IPS DF 4.7 (cell line): ENCODE data around the gene PARVB.
"Not testable (repeated sequence)": the region's sequence is repeated elsewhere in the genome, so short reads cannot be mapped to it uniquely, and the experiment has no call there.

Source experiments
- DNase-seq: peaks from one replicate; pipeline ENCODE4 v3.0.0-alpha.2; 2013; ENCODE audit warnings: low spot score; ENCODE audit errors: extremely low read depth

Gene PARVB

DNA sequence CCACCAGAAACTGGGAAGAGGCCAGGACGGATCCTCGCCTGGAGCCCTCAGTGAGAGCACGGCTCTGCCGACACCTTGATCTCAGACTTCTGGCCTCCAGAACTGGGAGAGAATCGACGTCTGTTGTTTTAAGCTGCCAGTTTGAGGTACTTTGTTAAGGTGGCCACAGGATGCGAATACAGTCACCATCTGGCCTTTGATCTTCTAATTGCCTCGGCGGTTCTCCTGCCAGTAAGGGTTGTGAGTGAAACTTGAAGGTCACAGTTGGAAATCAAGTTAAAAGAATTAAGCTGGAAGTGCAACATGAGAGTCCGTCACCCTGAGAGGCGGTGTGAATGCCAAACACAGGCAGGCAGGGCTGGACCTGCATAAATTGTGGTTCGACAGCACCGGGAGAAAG is 27.9 kb downstream of the PARVB start:
- no peak for DNase-seq

DNA sequence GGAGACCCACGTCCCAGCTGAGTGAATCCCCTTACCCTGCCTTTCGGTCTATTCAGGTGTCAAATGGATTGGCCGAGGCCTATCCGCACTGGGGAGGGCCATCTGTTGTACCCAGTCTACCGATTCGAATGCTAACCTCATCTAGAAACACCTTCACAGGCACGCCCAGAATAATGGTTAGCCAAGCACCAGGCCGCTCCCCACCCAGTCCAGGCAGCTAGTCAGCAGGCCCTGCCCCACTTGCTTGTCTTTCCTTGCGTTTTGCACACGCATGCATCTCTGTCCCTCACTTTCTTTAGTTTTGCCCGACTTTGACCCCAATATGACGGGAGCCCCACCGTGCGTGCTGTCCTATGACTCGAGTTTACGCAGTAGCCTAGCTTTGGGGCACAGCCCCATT is 31.7 kb downstream of the PARVB start:
- DNase-seq, result no peak

DNA sequence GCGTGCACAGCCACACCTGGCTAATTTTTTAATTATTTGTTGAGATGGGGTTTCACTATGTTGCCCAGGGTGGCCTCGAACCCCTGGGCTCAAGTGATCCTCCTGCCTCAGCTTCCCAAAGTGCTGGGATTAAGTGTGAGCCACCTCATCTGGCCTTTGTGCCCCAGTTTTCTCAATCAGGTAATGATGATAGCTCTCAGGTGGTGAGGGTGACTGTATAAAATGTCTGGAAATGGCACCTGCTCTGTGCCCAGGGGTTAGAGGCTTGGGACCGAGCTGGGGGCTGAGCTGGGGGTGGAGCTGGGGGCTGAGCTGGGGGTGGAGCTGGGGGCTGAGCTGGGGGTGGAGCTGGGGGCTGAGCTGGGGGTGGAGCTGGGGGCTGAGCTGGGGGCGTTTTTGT is 32.5 kb downstream of the PARVB start:
- DNase-seq, result not testable (repeated sequence)

DNA sequence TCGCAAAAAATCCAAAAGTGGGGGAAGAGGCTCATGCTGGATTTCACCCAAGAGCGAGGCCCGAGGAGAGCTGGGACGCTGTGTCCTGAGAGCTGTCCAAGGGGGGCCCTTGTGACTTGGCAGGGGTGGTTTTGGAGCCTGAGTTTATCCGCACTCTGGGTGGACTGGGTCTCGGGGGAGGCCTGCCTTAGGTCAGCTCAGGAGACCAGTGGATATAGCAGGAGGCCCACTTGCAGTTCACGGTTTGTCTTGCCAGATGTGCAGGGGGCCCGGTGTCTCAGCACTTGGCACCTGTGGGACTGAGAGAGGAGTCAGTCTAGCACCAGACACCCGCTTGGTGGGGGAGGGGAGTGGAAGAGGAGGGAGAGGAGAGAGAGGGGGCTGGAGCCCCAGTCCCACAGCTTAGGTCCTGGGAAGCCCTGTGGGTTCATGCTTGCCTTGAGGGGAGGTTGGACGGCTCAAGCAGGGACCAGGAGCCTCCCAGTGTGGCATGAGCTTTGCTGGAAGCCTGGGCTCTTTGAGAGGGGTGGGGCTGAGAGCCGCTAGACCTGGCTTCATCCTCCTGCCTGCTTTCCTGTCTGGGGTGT is 33.4 kb downstream of the PARVB start:
- no peak for DNase-seq

DNA sequence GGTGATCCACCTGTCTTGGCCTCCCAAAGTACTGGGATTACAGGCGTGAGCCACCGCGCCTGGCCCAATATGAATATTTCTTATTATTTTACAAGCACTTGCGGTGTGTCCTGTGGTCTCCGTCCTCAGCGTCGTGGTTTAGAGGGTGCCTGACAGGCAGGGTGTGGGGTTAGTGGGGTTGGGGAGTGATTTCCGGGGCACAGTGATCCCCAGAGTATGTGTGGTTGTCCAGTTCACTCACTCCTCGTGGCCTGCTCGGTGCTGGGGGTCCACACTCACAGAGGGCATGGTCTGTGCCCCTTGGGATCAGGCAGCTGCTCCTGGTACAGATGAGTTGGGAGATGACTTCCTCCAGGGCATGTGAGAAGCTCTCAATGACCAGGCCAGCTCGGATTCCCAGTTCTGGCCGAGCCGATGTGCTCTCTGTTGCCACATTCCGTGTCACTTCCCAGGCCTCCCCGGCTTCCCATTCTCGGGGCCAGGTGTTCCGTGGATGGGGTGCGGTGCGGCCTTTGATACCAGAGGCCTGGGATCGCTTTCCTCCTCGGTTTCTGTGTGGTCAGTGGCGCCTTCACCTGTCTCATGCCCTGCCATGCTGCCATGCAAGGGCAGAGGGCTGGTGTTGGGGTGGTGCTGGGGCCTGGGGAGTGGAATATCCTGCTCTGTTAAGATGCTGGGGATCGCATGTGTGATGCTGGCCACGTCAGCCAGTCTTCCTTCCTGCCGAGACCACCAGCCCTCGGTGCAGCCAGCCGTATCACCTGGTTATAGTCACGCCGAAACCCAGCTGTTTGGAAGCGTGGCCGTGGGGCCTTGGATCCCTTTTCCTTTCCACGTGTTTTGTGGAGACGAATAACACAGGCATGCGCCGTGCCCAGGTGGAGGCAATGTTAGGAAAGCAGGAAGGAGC is 39.6 kb downstream of the PARVB start:
- DNase-seq, result no peak

DNA sequence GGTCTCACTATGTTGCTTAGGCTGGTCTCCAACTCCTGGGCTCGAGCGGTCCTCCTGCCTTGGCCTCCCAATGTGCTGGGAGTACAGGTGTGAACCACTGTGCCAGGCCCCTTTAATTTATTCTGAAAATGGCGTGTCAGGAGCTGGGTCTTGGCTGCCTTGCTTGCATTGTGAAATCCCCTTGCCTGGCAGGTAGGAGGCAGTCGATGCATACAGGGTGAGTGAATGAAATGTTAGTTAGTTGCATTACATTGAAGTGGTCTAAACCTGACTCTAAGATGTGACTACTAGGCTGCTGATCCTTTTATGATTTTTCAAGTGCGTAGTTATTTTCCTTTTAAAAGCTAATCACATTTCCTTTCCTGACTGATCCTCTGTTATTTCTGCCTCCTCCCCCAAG is 42.9 kb downstream of the PARVB start:
- DNase-seq, result no peak

DNA sequence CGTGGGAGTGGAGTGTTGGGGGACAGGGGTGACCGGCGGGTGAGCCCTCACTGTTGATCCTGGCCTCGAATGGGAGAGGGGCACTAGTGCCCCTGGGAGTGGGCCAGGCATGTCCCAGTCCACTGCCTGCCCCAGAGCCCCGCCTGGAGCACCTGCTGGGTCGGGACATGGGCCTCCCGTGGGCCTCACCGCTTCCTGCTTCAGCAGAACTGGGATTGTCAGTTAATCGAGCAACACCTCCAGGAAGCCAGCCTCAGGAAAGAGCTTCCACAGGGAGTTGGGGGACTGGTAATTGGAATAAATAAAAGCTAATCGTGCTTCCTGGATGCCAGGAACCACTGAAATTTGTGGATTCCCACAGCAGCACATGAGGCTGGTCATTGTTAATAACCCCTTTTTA is 43.8 kb downstream of the PARVB start:
- DNase-seq, result no peak

DNA sequence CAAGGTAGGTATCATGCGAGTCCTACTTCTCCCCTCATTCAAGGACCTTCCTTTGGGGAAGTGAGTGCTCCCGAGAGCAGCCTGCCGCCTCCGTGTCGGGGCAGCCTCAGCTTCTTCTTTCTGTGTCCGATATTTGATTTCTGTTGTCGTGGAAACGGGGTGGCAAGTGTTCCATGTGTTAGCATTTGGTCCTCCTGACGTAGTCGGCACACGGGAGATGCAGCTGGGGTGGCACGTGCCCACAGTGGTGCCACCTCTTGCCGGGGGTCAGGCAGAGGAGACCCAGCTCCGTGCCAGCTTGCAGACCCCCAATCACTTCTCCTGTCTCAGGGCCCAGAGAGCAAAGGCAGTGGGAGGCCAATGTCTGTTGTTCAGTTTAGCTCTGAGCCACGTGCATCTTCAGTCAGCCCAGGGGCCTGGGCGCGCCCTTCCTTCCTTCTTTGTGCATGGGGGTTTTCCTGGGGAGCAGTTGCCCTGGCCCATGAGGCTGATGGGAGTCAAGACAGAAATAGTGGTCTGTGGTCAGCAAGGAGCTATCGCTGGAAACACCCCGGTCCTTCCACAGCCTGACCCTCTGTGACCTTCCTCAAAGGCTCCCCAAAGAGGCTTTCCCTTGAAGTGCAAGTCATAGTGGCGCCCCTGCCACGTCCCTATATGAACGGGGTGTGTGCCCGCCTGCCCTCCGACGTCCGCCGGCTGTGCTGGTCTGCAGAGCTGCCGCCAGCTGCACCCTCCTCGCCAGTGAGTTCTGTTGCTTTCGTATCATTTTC is 44.5 kb downstream of the PARVB start:
- DNase-seq, result no peak

DNA sequence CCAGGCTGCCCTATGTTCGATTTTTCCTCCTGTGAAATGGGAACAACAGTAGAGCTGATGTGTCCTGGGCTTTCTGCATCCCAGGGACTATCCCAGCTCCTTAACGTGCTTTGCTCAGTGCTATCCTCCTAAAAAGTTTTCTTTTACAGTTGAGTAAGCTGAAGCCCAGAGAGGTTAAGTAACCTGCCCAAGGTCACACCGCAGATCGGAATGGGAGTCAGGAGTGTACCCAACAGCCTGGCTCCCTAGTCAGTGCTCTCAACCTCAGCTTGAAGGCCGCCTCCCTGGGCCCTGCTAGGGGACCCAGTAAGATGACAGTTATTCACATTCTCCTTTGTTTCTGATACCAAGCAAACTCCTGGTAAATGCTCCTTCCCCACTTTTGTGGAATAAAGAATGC is 45.9 kb downstream of the PARVB start:
- DNase-seq, result no peak

DNA sequence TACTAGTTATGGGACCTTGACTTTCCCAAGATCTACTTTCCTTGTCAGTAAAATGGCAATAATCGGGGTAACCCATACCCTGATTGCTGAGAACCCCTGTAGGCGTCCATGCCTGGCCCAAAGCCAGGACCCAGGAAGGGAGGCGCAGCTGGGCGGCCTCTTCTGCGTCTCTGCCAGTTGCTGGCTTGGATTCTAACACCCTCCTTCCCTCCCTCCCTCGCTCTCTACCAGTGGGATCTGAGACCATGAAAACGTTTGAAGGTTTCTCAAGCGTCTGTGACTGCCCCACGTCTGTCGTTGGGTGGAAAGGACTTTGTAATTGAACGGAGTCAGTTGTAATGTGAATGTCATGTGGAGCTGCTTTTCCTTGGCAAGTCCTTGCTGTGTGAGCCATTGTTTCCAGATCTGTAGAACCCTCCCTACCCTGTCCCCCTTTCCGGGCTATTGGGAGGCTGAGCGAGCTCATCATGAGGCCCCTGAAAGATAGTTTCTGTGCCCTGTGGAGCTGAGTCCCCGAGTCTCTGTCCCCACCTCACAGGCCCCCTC is 47.8 kb downstream of the PARVB start:
- no peak for DNase-seq

DNA sequence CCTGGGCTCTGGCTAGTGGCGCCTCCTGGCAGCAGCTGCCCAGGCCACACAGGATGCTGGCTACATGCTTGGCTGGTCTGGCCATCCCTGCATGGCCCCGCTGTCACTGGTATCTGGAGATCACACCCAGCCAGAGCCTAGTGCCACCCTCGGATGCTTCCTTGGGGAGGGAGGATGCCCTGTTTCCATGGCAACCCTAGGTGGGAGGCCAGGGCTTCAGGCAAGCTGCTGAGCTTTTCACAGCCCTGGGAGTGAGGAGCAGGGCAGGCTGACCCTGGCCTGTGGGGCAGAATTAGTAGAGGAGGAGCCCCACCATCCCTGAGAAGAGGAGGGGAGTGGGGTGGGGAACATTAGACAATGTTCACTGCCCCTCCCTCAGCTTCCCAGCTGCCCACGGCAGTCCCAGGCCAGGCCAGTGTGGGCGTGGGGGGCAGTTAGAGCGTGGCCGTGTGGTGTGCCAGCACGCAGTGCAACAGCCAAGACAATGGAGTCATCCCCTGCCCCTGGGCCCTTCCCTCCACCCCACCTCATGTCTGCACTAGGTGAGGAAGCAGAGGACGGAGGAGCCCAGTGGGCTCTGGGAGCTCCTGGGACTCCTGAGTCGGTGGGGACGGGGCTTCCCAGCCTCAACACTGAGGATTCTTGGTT is 50.4 kb downstream of the PARVB start:
- no peak for DNase-seq

DNA sequence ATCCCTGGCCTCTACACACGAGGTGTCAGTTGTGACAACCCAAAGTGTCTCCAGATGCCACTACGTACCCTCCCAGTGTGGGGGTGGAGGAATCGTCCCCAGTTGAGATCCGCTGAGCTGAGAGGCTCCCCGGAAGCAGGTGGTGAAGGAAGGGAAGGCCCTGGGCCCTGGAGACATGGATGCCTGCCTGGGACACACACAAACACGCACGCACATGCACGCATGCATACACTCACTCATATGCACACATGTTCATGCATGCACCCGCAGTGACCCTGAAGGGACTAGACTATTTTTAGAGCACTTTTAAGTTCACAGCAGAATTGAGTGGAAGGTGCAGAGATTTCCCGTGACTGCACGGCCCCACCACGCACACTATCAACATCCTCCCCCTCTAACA is 50.9 kb downstream of the PARVB start:
- DNase-seq, result no peak

DNA sequence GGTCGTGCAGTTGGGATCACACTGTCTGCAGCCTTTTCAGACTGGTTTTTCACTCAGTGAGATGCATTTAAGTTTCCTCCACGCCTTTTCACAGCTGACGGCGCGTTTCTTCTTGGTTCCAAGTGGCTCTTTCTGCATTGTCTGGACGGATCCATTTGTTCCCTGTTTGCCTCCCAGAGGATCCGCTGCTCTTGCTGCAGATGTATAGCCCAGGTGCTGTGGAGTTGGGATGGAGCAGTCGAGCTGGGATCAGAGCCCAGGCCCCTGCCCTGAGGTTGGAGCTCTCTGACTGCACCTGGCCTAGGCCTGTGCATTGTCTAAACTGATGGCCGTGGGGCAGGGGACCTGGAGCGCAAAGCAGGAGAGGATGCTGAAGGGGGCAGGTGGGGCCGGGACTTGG is 51.6 kb downstream of the PARVB start:
- DNase-seq, result no peak

DNA sequence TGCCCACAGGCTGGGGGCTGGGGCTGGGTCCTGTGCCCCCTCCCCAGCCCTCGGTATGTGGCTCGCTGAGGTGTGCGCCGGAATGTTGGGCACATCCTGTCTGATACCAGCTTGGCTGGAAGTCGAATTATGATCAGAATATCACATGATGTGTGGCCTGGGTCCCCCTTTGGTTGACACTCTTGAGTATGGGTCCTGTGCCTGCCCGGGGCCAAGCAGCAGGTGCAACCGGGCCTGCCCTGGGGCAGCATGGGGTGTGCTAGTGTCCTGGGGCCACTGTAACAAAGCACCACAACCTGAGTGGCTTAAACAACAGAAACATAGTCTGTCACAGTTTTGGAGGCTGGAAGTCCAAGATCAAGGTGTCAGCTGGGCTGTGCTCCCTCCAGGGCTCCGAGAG is 52.7 kb downstream of the PARVB start:
- DNase-seq, result no peak

DNA sequence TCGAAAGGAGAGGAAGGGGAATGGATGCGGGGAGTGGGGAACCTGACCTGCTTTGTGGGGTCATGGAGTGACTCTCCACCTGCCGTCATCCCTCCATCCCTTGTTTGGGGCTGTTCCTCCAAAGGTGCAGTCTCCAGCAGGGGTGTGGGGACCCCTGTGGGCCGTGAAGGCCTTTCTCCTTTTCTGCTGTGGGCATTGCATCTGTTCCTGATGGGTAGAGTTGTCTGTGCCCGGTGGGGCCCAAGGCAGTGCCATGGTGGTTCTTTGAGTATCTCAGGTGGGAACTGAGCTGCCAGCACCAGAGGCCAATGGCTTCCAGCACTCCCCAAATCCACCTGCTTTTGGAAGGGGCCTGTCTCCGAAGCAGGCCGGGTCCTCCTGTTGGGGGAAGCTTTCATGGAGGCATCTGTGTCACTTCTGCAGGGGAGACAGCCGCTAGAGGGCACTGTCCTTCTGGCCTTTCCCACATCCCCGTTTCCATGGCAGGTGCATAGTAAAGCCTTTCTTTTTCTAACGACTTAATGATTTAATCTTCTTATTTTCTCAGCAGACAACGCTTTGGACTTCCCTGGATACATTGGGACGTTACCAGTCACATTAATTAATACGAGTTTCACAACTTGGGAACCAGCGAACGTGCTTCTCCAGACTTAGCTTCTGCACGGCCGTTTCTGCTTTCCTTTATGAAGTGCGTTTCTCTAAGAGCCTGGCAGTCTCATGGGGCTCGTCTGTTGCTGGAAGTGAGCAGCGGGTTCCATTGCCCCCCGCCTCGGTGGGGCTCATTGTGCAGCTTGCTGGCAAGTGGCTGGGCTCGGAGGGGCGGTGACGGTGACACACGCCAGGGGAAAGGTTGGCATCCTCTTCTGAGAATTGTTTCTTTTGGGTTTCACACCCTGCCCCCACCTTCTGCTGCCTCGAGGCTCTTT is 57.1 kb downstream of the PARVB start:
- DNase-seq, result peak; percentile 71

DNA sequence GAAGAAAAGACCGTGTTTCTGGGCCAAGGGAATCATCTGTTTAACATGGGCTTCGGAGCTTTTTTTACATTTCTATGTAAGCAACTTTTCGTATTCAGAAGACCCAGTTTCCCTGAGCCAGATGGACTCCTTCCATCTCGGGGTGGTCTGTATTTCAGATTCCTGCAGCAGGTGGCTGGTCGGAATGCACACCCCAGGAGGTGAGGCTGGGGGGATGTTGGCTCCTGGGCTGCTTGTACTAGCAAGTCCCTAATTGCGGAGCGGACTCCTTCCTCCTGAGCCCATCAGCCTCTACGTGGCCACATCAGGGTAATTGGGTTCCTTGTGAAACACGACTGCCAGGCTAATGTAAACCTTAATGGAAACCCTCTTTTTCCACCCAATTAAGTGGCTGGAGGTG is 58.7 kb downstream of the PARVB start:
- DNase-seq, result no peak

DNA sequence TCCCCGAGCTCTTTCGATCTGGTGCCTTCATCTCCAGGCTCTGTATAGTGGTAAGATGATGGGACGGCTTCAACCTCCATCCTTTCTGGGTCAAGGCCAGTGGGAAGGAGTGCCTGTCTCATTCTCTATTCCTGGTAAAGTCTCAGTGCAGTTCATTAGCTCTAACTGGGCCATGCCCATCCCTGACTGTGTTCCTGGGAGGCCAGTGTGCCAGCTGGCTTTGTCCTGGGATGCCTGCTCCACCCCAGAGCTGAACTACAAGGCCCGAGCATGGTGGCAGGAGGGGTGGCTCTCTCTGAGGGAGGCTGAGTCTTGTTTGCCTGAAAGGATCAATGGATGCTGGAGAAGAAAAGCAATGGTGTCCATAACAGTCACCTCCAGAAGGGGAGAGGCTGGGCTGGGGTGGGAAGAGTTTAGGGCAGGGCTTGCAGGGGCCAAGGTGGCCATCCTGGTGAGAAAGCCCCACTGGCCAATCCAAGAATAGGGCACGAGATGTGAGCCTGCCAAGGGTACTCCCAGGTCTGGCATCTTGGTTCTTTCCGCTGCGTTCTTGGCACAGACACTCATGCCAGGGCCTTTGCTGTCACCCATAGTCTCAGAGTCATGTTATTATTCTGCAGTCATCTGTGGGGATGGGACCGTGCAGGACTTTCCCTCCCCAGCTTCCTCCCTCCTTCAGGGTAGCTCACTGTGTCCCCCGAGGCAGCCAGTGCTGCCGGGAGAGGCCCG is 60.1 kb downstream of the PARVB start:
- DNase-seq, result no peak

DNA sequence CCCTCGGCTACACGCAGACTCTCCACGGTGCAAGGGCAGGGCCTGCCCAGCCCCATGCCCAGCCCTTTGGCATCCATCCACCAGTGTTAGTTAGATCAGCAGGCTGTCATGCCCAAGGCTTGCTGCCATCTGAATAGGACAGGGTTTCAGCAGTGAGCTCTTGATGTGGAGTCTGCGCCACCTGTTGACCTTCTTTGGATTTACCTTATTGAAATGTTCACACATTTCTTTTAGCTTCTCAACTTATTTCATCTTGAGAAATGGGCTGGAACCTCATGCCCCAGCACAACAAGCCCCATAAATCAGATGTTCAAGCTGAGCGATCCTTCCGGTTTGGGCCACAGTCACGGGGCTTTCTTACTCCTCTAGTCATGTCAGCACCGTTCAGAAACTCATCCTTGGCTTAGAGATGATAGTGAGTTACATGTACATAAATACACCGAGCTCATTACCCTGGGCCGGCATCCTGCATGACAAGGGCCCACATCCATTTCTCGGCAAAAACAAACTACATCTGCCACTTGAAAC is 61.7 kb downstream of the PARVB start:
- peak; percentile 33 for DNase-seq

DNA sequence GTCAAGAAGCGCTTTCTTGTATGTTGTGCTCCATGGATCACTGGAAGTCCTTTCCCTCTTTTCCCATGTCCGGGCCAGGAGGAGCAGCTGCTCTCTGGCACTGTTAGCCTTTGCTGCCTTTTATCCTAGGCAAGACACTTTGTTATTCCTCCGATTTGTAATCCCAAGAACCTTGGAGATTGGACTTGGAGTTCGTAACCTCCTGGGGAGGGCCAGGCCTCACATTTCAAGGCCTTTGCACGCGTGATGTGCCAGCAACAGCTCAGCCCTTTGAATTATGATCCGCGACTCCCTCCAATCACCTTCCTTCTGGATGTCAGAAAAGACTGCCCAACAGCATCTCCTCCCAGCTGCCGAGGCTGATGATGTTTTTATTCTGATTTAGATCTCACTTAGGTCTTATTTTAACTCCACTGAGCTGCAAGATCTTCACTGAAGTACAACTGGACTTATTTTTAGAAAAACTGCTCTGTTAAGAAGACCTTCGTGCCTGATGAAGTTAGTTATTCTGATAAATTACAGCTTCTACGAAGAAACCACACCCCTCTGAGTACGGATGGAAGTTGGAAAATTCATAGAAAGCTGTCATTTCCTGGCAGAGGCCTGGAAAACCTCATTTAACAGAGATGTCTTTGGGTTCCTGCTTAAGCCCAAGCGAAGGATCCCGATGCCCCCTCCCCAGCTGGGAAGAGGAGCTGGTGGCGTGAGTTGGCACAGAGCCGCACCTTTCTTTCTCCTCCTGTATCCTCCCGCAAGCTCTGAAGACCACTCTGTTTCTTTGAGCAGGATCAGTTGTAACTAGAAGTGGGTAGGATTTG is 62.4 kb downstream of the PARVB start:
- DNase-seq, result no peak
